NCI-H345 (cell line): Measurements from ENCODE around the gene PRCD.

Source experiments
- DNase-seq: peaks from one replicate; lab custom pipeline; 2025; lab: John Stamatoyannopoulos, UW

Gene PRCD

GRCh38 chr17:76540381-76541300 is 797 bp downstream of the PRCD start:
- peak; percentile 90 for DNase-seq

- no peak for DNase-seq
Observed at GRCh38 chr17:76541739-76542454, 2.1 kb downstream of the PRCD start.

GRCh38 chr17:76542566-76542971 is 2.7 kb downstream of the PRCD start:
- DNase-seq = no peak

GRCh38 chr17:76542984-76543383 is 3.1 kb downstream of the PRCD start:
- DNase-seq = no peak

GRCh38 chr17:76543482-76543825 is 3.6 kb downstream of the PRCD start:
- no peak for DNase-seq

- no peak for DNase-seq
Observed at GRCh38 chr17:76543826-76544545, 4.1 kb downstream of the PRCD start.

- no peak for DNase-seq
Observed at GRCh38 chr17:76544546-76545365, 4.9 kb downstream of the PRCD start.

GRCh38 chr17:76545918-76546555 is 6.2 kb downstream of the PRCD start:
- DNase-seq = no peak

- no peak for DNase-seq
Observed at GRCh38 chr17:76546556-76547182, 6.8 kb downstream of the PRCD start.

GRCh38 chr17:76547183-76547641 is 7.4 kb downstream of the PRCD start:
- DNase-seq = peak; percentile 39

- DNase-seq = no peak
Observed at GRCh38 chr17:76547642-76548202, 7.9 kb downstream of the PRCD start.

GRCh38 chr17:76548378-76549214 is 8.8 kb downstream of the PRCD start:
- DNase-seq = no peak

GRCh38 chr17:76549215-76549518 is 9.3 kb downstream of the PRCD start:
- no peak for DNase-seq

GRCh38 chr17:76549539-76549938 is 9.7 kb downstream of the PRCD start:
- no peak for DNase-seq

- no peak for DNase-seq
Observed at GRCh38 chr17:76550712-76551615, 11.1 kb downstream of the PRCD start.

GRCh38 chr17:76551685-76552084 is 11.8 kb downstream of the PRCD start:
- peak; percentile 18 for DNase-seq

GRCh38 chr17:76553178-76553908 is 13.5 kb downstream of the PRCD start:
- DNase-seq = no peak

- DNase-seq = no peak
Observed at GRCh38 chr17:76554131-76554530, 14.3 kb downstream of the PRCD start.
